ENCODE measurements around the gene DCX. TPM values are rescaled to one million over a fixed set of nuclear protein-coding genes. Genes with fewer than 3 reads are reported as not detected.
"Not testable (repeated sequence)": the region's sequence is repeated elsewhere in the genome, so short reads cannot be mapped to it uniquely, and the experiment has no call there.

DCX gene
- total RNA-seq, 2 donors from 2014 or later, result not detected

GRCh38 chrX:111353793-111354192 lies 58.2 kb downstream of the DCX start:
- Histone ChIP-seq H3K27ac (no peak overlapping the region), H3K4me1 (ENCODE audit: control insufficient read depth in 1 of 2, low read depth in 2 of 2) (peaks cover 0 to 14% of the 10 kb centered on the region in 2 donors), H3K27me3 (replicated peaks; ENCODE audit: insufficient read depth) (no peaks in the 10 kb centered on the region), H3K9me3 (no peaks in the 10 kb centered on the region), H3K36me3 (no peaks in the 10 kb centered on the region), H3K4me3 (no peak overlapping the region)
- ATAC-seq (ENCODE audit: insufficient number of reproducible peaks, low FRiP score, low read depth) (no peak), DNase-seq (ENCODE audit: low spot score) (no peak)
- no peak for TF ChIP-seq CTCF (IDR thresholded peaks at IDR 0.05)

GRCh38 chrX:111352424-111352823 lies 59.6 kb downstream of the DCX start:
- peak; percentile 82 for ATAC-seq (ENCODE audit: insufficient number of reproducible peaks, low FRiP score, low read depth)
- H3K27ac ChIP-seq, result peak overlapping the region in 1 of 2 donors; percentile 17
- TF ChIP-seq CTCF (IDR thresholded peaks at IDR 0.05), result no peak
- H3K4me3 ChIP-seq, result no peak overlapping the region
- H3K4me1 ChIP-seq (ENCODE audit: control insufficient read depth in 1 of 2, low read depth in 2 of 2), result peaks cover 0 to 14% of the 10 kb centered on the region in 2 donors
- H3K9me3 ChIP-seq, result no peaks in the 10 kb centered on the region
- H3K27me3 ChIP-seq (replicated peaks; ENCODE audit: insufficient read depth), result no peaks in the 10 kb centered on the region
- DNase-seq (ENCODE audit: low spot score), result peak; percentile 2
- H3K36me3 ChIP-seq, result no peaks in the 10 kb centered on the region

GRCh38 chrX:111349934-111350333 lies 62.1 kb downstream of the DCX start:
- H3K4me3 ChIP-seq, result no peak overlapping the region
- H3K27me3 ChIP-seq (replicated peaks; ENCODE audit: insufficient read depth), result no peaks in the 10 kb centered on the region
- DNase-seq (ENCODE audit: low spot score), result no peak
- no peaks in the 10 kb centered on the region for H3K36me3 ChIP-seq
- no peak for TF ChIP-seq CTCF (IDR thresholded peaks at IDR 0.05)
- H3K27ac ChIP-seq, result no peak overlapping the region
- no peaks in the 10 kb centered on the region for H3K9me3 ChIP-seq
- no peak for ATAC-seq (ENCODE audit: insufficient number of reproducible peaks, low FRiP score, low read depth)
- peaks cover 0 to 10% of the 10 kb centered on the region in 2 donors for H3K4me1 ChIP-seq (ENCODE audit: control insufficient read depth in 1 of 2, low read depth in 2 of 2)

GRCh38 chrX:111349101-111349500 lies 62.9 kb downstream of the DCX start:
- H3K4me1 ChIP-seq (ENCODE audit: control insufficient read depth in 1 of 2, low read depth in 2 of 2), result peaks cover 0 to 10% of the 10 kb centered on the region in 2 donors
- no peak for TF ChIP-seq CTCF (IDR thresholded peaks at IDR 0.05)
- ATAC-seq (ENCODE audit: insufficient number of reproducible peaks, low FRiP score, low read depth) (no peak), DNase-seq (ENCODE audit: low spot score) (no peak)
- H3K9me3 ChIP-seq, result no peaks in the 10 kb centered on the region
- H3K27ac ChIP-seq, result no peak overlapping the region
- no peaks in the 10 kb centered on the region for H3K36me3 ChIP-seq
- H3K4me3 ChIP-seq, result no peak overlapping the region
- no peaks in the 10 kb centered on the region for H3K27me3 ChIP-seq (replicated peaks; ENCODE audit: insufficient read depth)

GRCh38 chrX:111348429-111348828 lies 63.6 kb downstream of the DCX start:
- no peak overlapping the region for H3K27ac ChIP-seq
- no peak overlapping the region for H3K4me3 ChIP-seq
- no peaks in the 10 kb centered on the region for H3K27me3 ChIP-seq (replicated peaks; ENCODE audit: insufficient read depth)
- ATAC-seq (ENCODE audit: insufficient number of reproducible peaks, low FRiP score, low read depth) (no peak), DNase-seq (ENCODE audit: low spot score) (no peak)
- no peaks in the 10 kb centered on the region for H3K36me3 ChIP-seq
- no peak for TF ChIP-seq CTCF (IDR thresholded peaks at IDR 0.05)
- peaks cover 0 to 10% of the 10 kb centered on the region in 2 donors for H3K4me1 ChIP-seq (ENCODE audit: control insufficient read depth in 1 of 2, low read depth in 2 of 2)
- H3K9me3 ChIP-seq, result no peaks in the 10 kb centered on the region

- not testable (repeated sequence) for ATAC-seq (ENCODE audit: insufficient number of reproducible peaks, low FRiP score, low read depth)
These were observed 65.8 kb downstream of the DCX start for GRCh38 chrX:111346150-111346549.

More at GRCh38 chrX:111346150-111346549, 65.8 kb downstream of the DCX start:
- H3K27me3 ChIP-seq (replicated peaks; ENCODE audit: insufficient read depth); H3K9me3 ChIP-seq; H3K4me1 ChIP-seq (ENCODE audit: control insufficient read depth in 1 of 2, low read depth in 2 of 2); H3K4me3 ChIP-seq; DNase-seq (ENCODE audit: low spot score); H3K27ac ChIP-seq; H3K36me3 ChIP-seq: not testable (repeated sequence)
